T-helper 1 cell treated with Interleukin-12 subunit alpha and Interleukin-12 subunit beta and Interleukin-4 antibody, amounts not matched to agents 30 μg/mL and 1 μg/mL, for 36 hours (primary cell): ENCODE measurements around the gene MRFAP1L1.

ENCODE experiments used
- H3K27ac Mint-ChIP-seq: one replicate; pipeline ENCODE4 v1.8.0; 2021; ENCODE audit warnings: mild to moderate bottlenecking, mixed read lengths
- H3K27me3 Mint-ChIP-seq: one replicate; pipeline ENCODE4 v1.8.0; 2021; ENCODE audit warnings: low read depth, mixed read lengths
- H3K36me3 Mint-ChIP-seq: one replicate; pipeline ENCODE4 v1.8.0; 2021; ENCODE audit warnings: low read depth, mixed read lengths
- H3K4me1 Mint-ChIP-seq: one replicate; pipeline ENCODE4 v1.8.0; 2021; ENCODE audit warnings: low read depth, mixed read lengths
- H3K4me3 Mint-ChIP-seq: one replicate; pipeline ENCODE4 v1.8.0; 2021; ENCODE audit warnings: mild to moderate bottlenecking, moderate library complexity, mixed read lengths
- H3K9me3 Mint-ChIP-seq: one replicate; pipeline ENCODE4 v1.8.0; 2021; ENCODE audit warnings: mixed read lengths

MRFAP1L1 gene

DNA sequence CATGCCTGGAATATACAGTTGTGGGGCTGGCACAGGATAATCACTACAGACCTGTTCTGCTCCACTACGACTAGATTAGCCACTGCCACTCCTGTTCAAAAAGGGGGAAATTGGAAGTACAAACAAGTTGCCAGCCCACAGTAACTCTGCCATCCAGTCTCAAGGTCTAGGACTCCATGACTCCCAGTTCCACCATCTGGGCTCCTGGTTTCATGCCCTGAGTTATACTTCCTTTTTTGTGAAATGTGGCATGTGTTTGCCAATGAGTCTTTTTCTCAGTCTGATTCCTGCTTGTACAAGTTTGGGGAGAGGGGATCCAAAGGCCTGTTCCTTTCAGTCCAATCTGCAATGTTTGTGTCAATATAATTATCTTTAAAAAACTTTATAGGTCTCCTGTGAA is 5.3 kb upstream of the MRFAP1L1 start:
- Mint-ChIP-seq H3K27ac (no peak overlapping the region), H3K4me1 (peaks cover 28% of the 10 kb centered on the region), H3K4me3 (no peak overlapping the region), H3K27me3 (peaks cover 10% of the 10 kb centered on the region), H3K36me3 (peaks cover 15% of the 10 kb centered on the region), H3K9me3 (peaks cover 9% of the 10 kb centered on the region)

- H3K4me1 Mint-ChIP-seq, result peaks cover 39% of the 10 kb centered on the region
- no peak overlapping the region for H3K4me3 Mint-ChIP-seq
- peaks cover 36% of the 10 kb centered on the region for H3K36me3 Mint-ChIP-seq
- H3K9me3 Mint-ChIP-seq, result peaks cover 9% of the 10 kb centered on the region
- no peak overlapping the region for H3K27ac Mint-ChIP-seq
- peaks cover 10% of the 10 kb centered on the region for H3K27me3 Mint-ChIP-seq
Measured at GRCh38 chr4:6710996-6711395, 1.3 kb upstream of the MRFAP1L1 start.

- H3K4me1 Mint-ChIP-seq, result peaks cover 41% of the 10 kb centered on the region
Measured at GRCh38 chr4:6710282-6710681, 617 bp upstream of the MRFAP1L1 start.

DNA sequence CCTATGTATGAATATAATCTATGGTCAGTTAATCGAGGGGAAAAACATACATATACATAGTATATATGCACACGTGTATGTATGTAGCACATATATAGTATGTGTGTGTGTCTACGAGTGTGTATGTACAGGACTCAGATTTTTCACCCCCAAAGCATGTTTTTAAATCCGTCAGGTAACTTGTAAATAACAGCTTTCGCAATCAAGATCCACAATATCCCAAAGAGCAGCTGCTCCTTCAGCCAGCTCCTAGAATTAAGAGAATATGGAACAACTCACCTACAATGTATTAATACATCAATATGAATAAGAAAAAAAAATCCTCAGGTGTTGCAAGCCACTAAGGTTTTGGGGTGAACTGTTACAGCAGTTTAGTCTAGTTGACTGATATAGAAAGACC is 3.5 kb downstream of the MRFAP1L1 start:
- Mint-ChIP-seq H3K27ac (no peak overlapping the region), H3K36me3 (peaks cover 66% of the 10 kb centered on the region), H3K9me3 (peaks cover 5% of the 10 kb centered on the region), H3K4me3 (no peak overlapping the region), H3K4me1 (peaks cover 54% of the 10 kb centered on the region), H3K27me3 (no peaks in the 10 kb centered on the region)

More at GRCh38 chr4:6710282-6710681, 617 bp upstream of the MRFAP1L1 start:
- Mint-ChIP-seq H3K36me3 (peaks cover 40% of the 10 kb centered on the region), H3K9me3 (peaks cover 9% of the 10 kb centered on the region), H3K27me3 (peaks cover 6% of the 10 kb centered on the region), H3K27ac (peak overlapping the region; percentile 95), H3K4me3 (peak overlapping the region; percentile 99)

- peaks cover 63% of the 10 kb centered on the region for H3K36me3 Mint-ChIP-seq
- peak overlapping the region; percentile 32 for H3K4me3 Mint-ChIP-seq
- H3K9me3 Mint-ChIP-seq, result peaks cover under 1% of the 10 kb centered on the region
- no peak overlapping the region for H3K27ac Mint-ChIP-seq
- peaks cover 51% of the 10 kb centered on the region for H3K4me1 Mint-ChIP-seq
- H3K27me3 Mint-ChIP-seq, result no peaks in the 10 kb centered on the region
Measured at GRCh38 chr4:6705646-6706045, 4.0 kb downstream of the MRFAP1L1 start.

DNA sequence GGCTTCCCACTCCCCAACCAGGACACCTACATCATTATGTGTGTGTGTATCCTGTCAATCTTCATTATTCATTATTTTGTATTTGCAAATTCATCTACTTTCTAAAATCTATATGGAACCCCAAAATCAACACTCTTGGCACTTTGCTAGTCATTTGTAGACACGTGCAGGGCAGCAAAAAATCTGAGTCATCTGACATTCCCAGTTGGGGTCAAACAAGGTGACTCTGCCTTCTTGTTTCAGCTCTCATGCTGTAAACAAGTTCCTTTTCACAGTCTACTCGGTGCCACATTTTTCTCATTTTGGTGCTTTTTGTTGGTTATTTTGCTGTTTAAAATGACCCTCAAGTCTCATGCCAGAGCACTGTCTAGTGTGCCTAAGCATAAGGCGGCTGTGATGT is 5.9 kb downstream of the MRFAP1L1 start:
- Mint-ChIP-seq H3K27me3 (no peaks in the 10 kb centered on the region), H3K36me3 (peaks cover 61% of the 10 kb centered on the region), H3K4me1 (peaks cover 60% of the 10 kb centered on the region), H3K27ac (peak overlapping the region; percentile 43), H3K9me3 (no peaks in the 10 kb centered on the region), H3K4me3 (no peak overlapping the region)

DNA sequence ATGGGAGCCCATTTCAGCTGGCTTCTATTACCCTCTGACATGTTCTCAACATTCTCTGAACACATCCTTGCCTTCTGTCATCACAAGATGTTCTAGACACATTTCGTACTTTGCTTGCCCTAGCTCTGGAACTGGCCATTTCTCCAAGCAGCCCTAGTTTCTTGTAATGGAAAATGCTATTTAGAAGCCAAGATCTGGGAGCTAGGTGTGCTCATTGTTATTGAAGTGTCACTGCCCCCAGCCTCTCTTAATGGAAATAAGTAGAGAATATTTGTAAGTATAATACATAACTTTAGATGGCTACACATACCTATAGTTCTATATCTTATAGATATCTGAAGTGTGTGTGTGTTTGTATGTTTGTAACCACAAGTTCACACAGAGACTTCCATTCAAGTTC is 6.9 kb downstream of the MRFAP1L1 start:
- peaks cover 55% of the 10 kb centered on the region for H3K4me1 Mint-ChIP-seq
- no peak overlapping the region for H3K4me3 Mint-ChIP-seq
- no peak overlapping the region for H3K27ac Mint-ChIP-seq
- H3K9me3 Mint-ChIP-seq, result no peaks in the 10 kb centered on the region
- H3K27me3 Mint-ChIP-seq, result no peaks in the 10 kb centered on the region
- H3K36me3 Mint-ChIP-seq, result peaks cover 55% of the 10 kb centered on the region

DNA sequence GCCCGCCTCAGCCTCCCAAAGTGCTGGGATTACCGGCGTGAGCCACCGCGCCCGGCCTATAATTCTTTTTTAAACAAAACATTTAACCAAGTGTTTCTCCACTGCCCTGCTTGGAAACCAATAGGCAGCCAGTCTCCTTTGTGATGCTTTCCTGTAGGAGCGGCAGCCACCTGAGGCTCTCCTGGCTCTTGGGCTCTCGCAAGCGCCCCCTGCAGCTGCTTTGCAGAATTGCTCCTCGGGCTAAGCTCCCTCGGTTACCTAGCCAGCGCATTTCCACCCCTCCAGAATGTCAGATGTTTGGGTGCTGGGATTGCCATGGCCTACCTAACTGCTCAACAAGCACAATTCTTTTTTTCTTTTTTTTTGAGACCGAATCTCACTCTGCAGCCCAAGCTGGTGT is 8.3 kb downstream of the MRFAP1L1 start:
- Mint-ChIP-seq H3K9me3 (no peaks in the 10 kb centered on the region), H3K27me3 (no peaks in the 10 kb centered on the region), H3K36me3 (peaks cover 47% of the 10 kb centered on the region), H3K4me3 (no peak overlapping the region), H3K4me1 (peaks cover 54% of the 10 kb centered on the region), H3K27ac (no peak overlapping the region)

DNA sequence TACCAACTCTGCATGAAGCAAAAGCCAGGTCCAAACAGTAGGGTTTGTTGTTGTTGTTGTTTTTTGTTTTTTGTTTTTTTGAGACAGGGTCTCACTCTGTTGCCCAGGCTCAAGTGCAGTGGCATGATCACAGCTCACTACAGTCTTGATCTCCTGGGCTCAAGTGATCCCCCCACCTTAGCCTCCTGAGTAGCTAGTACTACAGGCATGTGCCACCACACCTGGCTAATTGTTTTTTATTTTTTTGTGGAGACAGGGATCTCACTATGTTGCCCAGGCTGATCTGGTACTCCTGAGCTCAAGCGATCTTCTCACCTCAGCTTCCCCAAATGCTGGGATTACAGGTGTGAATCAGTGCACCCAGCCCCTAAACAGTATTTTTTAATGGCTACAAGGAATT is 9.8 kb downstream of the MRFAP1L1 start:
- no peak overlapping the region for H3K4me3 Mint-ChIP-seq
- H3K27me3 Mint-ChIP-seq, result no peaks in the 10 kb centered on the region
- peaks cover 54% of the 10 kb centered on the region for H3K4me1 Mint-ChIP-seq
- H3K36me3 Mint-ChIP-seq, result peaks cover 35% of the 10 kb centered on the region
- peak overlapping the region; percentile 83 for H3K27ac Mint-ChIP-seq
- H3K9me3 Mint-ChIP-seq, result no peaks in the 10 kb centered on the region

GRCh38 chr4:6699388-6699787 is 10.3 kb downstream of the MRFAP1L1 start:
- Mint-ChIP-seq H3K27me3 (no peaks in the 10 kb centered on the region), H3K4me3 (peak overlapping the region; percentile 19), H3K4me1 (peaks cover 54% of the 10 kb centered on the region), H3K9me3 (no peaks in the 10 kb centered on the region), H3K36me3 (peaks cover 32% of the 10 kb centered on the region), H3K27ac (peak overlapping the region; percentile 83)

- no peaks in the 10 kb centered on the region for H3K9me3 Mint-ChIP-seq
- no peaks in the 10 kb centered on the region for H3K27me3 Mint-ChIP-seq
- H3K27ac Mint-ChIP-seq, result peak overlapping the region; percentile 100
- peak overlapping the region; percentile 34 for H3K4me3 Mint-ChIP-seq
- peaks cover 61% of the 10 kb centered on the region for H3K4me1 Mint-ChIP-seq
- peaks cover 22% of the 10 kb centered on the region for H3K36me3 Mint-ChIP-seq
Measured at GRCh38 chr4:6697131-6697530, 12.5 kb downstream of the MRFAP1L1 start.

DNA sequence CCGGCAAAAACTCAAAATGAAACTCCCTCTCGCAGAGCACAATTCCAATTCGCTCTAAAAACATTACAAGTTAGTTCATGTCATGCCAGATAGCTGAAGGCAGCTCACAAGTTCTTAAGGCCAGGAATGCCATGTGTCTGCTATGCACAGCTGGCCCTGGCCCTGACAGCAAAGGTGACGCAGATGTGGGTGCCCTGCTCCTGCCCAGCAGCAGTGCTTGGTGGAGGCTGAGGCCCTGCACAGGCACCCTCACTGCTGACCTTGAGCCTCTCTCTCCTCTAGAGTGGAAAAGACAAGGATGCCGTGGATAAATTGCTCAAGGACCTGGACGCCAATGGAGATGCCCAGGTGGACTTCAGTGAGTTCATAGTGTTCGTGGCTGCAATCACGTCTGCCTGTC is 13.1 kb downstream of the MRFAP1L1 start:
- peak overlapping the region; percentile 100 for H3K27ac Mint-ChIP-seq
- H3K27me3 Mint-ChIP-seq, result no peaks in the 10 kb centered on the region
- H3K4me1 Mint-ChIP-seq, result peaks cover 61% of the 10 kb centered on the region

DNA sequence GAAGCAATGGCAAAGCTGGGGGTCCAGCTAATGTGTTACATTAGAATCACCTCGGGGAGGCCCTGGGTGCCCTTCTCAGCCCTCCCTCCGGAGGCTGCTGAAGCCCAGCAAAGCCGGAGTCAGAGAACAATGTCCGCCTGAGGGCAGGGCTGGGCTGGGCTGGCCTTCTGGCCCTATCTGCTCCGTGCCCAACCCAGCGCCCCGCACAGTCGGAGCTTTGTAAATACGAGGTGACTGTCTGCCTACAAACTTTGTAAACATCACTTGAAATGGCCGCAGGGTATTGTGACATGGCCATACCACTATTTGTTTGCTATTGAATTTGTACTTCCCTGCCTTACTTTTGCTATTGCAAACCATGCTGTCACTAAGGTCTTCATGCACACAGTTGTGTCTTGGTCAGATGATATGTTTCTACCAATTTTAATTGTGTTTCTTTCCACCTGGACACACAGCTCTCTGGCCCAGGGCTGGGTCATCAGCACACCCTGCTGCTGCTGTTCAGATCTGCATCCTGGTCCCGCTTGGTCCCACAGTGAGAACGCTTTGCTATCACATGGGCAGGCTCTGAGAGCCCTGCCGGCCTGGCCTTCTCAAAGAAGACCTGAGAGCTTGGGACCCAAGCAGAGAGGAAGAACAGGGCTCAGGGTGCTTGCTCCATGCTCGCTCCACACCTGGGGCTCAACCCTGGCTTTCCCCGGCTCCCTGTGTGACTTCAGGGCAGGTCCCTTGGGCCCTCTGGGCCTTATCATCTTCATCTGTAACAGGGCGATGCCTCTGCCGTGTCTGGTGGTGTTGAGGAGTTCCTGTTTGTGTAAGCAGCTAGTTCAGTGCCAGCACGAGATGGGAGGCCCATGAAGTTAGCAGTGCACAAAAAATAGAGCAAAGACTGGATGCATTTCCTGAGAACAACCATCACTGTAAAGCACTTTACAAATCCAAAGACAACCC is 13.7 kb downstream of the MRFAP1L1 start:
- H3K4me1 Mint-ChIP-seq, result peaks cover 64% of the 10 kb centered on the region
- H3K9me3 Mint-ChIP-seq, result no peaks in the 10 kb centered on the region
- H3K4me3 Mint-ChIP-seq, result peak overlapping the region; percentile 69
- H3K36me3 Mint-ChIP-seq, result peaks cover 18% of the 10 kb centered on the region
- no peaks in the 10 kb centered on the region for H3K27me3 Mint-ChIP-seq
- peak overlapping the region; percentile 100 for H3K27ac Mint-ChIP-seq

More for the DNA sequence above, 13.1 kb downstream of the MRFAP1L1 start:
- no peaks in the 10 kb centered on the region for H3K9me3 Mint-ChIP-seq
- H3K4me3 Mint-ChIP-seq, result peak overlapping the region; percentile 69
- H3K36me3 Mint-ChIP-seq, result peaks cover 22% of the 10 kb centered on the region

- peaks cover 17% of the 10 kb centered on the region for H3K36me3 Mint-ChIP-seq
- H3K4me3 Mint-ChIP-seq, result peak overlapping the region; percentile 81
- H3K27me3 Mint-ChIP-seq, result no peaks in the 10 kb centered on the region
- H3K4me1 Mint-ChIP-seq, result peaks cover 65% of the 10 kb centered on the region
- peak overlapping the region; percentile 100 for H3K27ac Mint-ChIP-seq
- no peaks in the 10 kb centered on the region for H3K9me3 Mint-ChIP-seq
Measured at GRCh38 chr4:6694177-6694901, 15.3 kb downstream of the MRFAP1L1 start.
